Neural cell (in vitro differentiated cells): ENCODE results near the gene ZCCHC24.

Source experiments
- EP300 ChIP-seq: fragments of 450-650 bp; conservative IDR thresholded peaks from 2 replicates; pipeline ENCODE4 v1.6.1; 2014; ENCODE audit warnings: antibody characterized with exemption, mild to moderate bottlenecking, moderate library complexity; ENCODE audit not compliant: poor library complexity, severe bottlenecking
- POLR2AphosphoS5 ChIP-seq: IDR thresholded peaks from 2 replicates; pipeline ENCODE4 v1.6.1; 2012
- REST ChIP-seq: IDR thresholded peaks from 2 replicates; pipeline ENCODE4 v1.6.1; 2012; ENCODE audit warnings: borderline replicate concordance
- SMC3 ChIP-seq: fragments of 450-650 bp; conservative IDR thresholded peaks from 2 replicates; pipeline ENCODE4 v1.6.1; 2014; ENCODE audit warnings: antibody characterized with exemption, mild to moderate bottlenecking, moderate library complexity; ENCODE audit not compliant: poor library complexity
- TF ChIP-seq, protein P1 (sequence below): fragments of 450-650 bp; IDR thresholded peaks from 2 replicates; pipeline ENCODE4 v1.5.1; 2014; ENCODE audit warnings: antibody characterized with exemption, mild to moderate bottlenecking, moderate library complexity; ENCODE audit not compliant: poor library complexity, severe bottlenecking

GRCh38 chr10:79459243-79459642 is 13.8 kb upstream of the ZCCHC24 start:
- TF ChIP-seq REST, result no peak
- TF ChIP-seq POLR2AphosphoS5, result no peak
- no peak for TF ChIP-seq EP300
- TF ChIP-seq, protein P1, sequence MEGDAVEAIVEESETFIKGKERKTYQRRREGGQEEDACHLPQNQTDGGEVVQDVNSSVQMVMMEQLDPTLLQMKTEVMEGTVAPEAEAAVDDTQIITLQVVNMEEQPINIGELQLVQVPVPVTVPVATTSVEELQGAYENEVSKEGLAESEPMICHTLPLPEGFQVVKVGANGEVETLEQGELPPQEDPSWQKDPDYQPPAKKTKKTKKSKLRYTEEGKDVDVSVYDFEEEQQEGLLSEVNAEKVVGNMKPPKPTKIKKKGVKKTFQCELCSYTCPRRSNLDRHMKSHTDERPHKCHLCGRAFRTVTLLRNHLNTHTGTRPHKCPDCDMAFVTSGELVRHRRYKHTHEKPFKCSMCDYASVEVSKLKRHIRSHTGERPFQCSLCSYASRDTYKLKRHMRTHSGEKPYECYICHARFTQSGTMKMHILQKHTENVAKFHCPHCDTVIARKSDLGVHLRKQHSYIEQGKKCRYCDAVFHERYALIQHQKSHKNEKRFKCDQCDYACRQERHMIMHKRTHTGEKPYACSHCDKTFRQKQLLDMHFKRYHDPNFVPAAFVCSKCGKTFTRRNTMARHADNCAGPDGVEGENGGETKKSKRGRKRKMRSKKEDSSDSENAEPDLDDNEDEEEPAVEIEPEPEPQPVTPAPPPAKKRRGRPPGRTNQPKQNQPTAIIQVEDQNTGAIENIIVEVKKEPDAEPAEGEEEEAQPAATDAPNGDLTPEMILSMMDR, result no peak
- no peak for TF ChIP-seq SMC3
